Kidney epithelial cell (primary cell): Measurements from ENCODE around the gene SSTR5. TPM values are rescaled to one million over a fixed set of nuclear protein-coding genes. Genes with fewer than 3 reads are reported as not detected.

Source experiments
- DNase-seq: peaks from one replicate; pipeline ENCODE4 v3.0.0-alpha.2; 2010; ENCODE audit warnings: low read depth
- H3K27me3 ChIP-seq: 2 replicates; pipeline ENCODE4 v1.6.0; 2011; ENCODE audit warnings: low read length; ENCODE audit not compliant: control insufficient read depth, insufficient read depth
- H3K36me3 ChIP-seq: 2 replicates; pipeline ENCODE4 v1.5.1; 2011; ENCODE audit warnings: low read length; ENCODE audit not compliant: control insufficient read depth, insufficient read depth
- H3K4me3 ChIP-seq: 2 replicates; pipeline ENCODE4 v1.5.1; 2011; ENCODE audit warnings: low read depth, mild to moderate bottlenecking, control low read depth, low read length
- CTCF ChIP-seq: IDR thresholded peaks from 2 replicates; pipeline ENCODE4 v1.5.1; 2011; ENCODE audit warnings: mild to moderate bottlenecking, moderate library complexity, low read length, control low read depth, inconsistent platforms; ENCODE audit not compliant: insufficient read depth, poor library complexity, severe bottlenecking
- total RNA-seq: library from RNA; depleted of rRNA; stranded (reverse); fragments of >200 nt; gene quantifications from 2 replicates; pipeline ENCODE4 v1.2.3, GENCODE V29; 2015

The SSTR5 gene
- total RNA-seq, 1 donor from 2014 or later, result not detected

GRCh38 chr16:1079341-1079740, 6.8 kb downstream of the SSTR5 start:
- H3K4me3 ChIP-seq, result no peak overlapping the region
- DNase-seq, result no peak
- no peak for TF ChIP-seq CTCF
- no peaks in the 10 kb centered on the region for H3K36me3 ChIP-seq
- H3K27me3 ChIP-seq, result peaks cover 60% of the 10 kb centered on the region

- peaks cover 60% of the 10 kb centered on the region for H3K27me3 ChIP-seq
- H3K36me3 ChIP-seq, result no peaks in the 10 kb centered on the region
- no peak overlapping the region for H3K4me3 ChIP-seq
- no peak for DNase-seq
- TF ChIP-seq CTCF, result no peak
Measured at GRCh38 chr16:1079786-1080525, 7.4 kb downstream of the SSTR5 start.

- H3K36me3 ChIP-seq, result no peaks in the 10 kb centered on the region
Measured at GRCh38 chr16:1080801-1081733, 8.5 kb downstream of the SSTR5 start.

GRCh38 chr16:1081734-1082265, 9.3 kb downstream of the SSTR5 start:
- TF ChIP-seq CTCF, result no peak
- Histone ChIP-seq H3K27me3 (peaks cover 52% of the 10 kb centered on the region), H3K36me3 (no peaks in the 10 kb centered on the region), H3K4me3 (no peak overlapping the region)
- no peak for DNase-seq

More at GRCh38 chr16:1080801-1081733, 8.5 kb downstream of the SSTR5 start:
- no peak for TF ChIP-seq CTCF
- Histone ChIP-seq H3K27me3 (peaks cover 55% of the 10 kb centered on the region), H3K4me3 (no peak overlapping the region)
- DNase-seq, result no peak

GRCh38 chr16:1082266-1082951, 9.9 kb downstream of the SSTR5 start:
- DNase-seq, result no peak
- TF ChIP-seq CTCF, result no peak
- peaks cover 46% of the 10 kb centered on the region for H3K27me3 ChIP-seq

More at GRCh38 chr16:1082266-1082951, 9.9 kb downstream of the SSTR5 start:
- no peaks in the 10 kb centered on the region for H3K36me3 ChIP-seq
- H3K4me3 ChIP-seq, result no peak overlapping the region
